Hematopoietic multipotent progenitor cell treated with erythropoietin and hydrocortisone succinate and interleukin-3 and kit ligand, for 8 days (in vitro differentiated cells): Measurements from ENCODE around the gene AMPD1.

ENCODE experiments used
- DNase-seq: peaks from one replicate; pipeline ENCODE4 v3.0.0-alpha.2; 2015

AMPD1 gene

GRCh38 chr1:114696810-114697209 lies 1.5 kb upstream of the AMPD1 start:
- DNase-seq = no peak

GRCh38 chr1:114694540-114695310 lies 621 bp downstream of the AMPD1 start:
- no peak for DNase-seq

- no peak for DNase-seq
Measured at GRCh38 chr1:114692947-114693346, 2.4 kb downstream of the AMPD1 start.

GRCh38 chr1:114691061-114691460 lies 4.3 kb downstream of the AMPD1 start:
- DNase-seq = no peak

GRCh38 chr1:114690148-114690547 lies 5.2 kb downstream of the AMPD1 start:
- no peak for DNase-seq

GRCh38 chr1:114688526-114688925 lies 6.8 kb downstream of the AMPD1 start:
- DNase-seq = no peak

GRCh38 chr1:114685851-114686250 lies 9.5 kb downstream of the AMPD1 start:
- no peak for DNase-seq

GRCh38 chr1:114677691-114678090 lies 17.7 kb downstream of the AMPD1 start:
- no peak for DNase-seq

- DNase-seq = no peak
Measured at GRCh38 chr1:114676115-114676514, 19.2 kb downstream of the AMPD1 start.

GRCh38 chr1:114671939-114672275 lies 23.4 kb downstream of the AMPD1 start:
- no peak for DNase-seq

- DNase-seq = peak; percentile 28
Measured at GRCh38 chr1:114671011-114671938, 24.1 kb downstream of the AMPD1 start.

- DNase-seq = peak; percentile 81
Measured at GRCh38 chr1:114670083-114671010, 25.0 kb downstream of the AMPD1 start.

- no peak for DNase-seq
Measured at GRCh38 chr1:114669562-114670082, 25.7 kb downstream of the AMPD1 start, which contains the start of gene DENND2C. Gene DENND2C, minus strand, starts transcription at chr1:114670049. Its CDS starts 44,065 bp downstream, at chr1:114625984.

- no peak for DNase-seq
Measured at GRCh38 chr1:114668784-114669561, 26.4 kb downstream of the AMPD1 start.

GRCh38 chr1:114668373-114668772 lies 27.0 kb downstream of the AMPD1 start:
- DNase-seq = no peak

- no peak for DNase-seq
Measured at GRCh38 chr1:114666954-114667353, 28.4 kb downstream of the AMPD1 start.

- no peak for DNase-seq
Measured at GRCh38 chr1:114660238-114660637, 35.1 kb downstream of the AMPD1 start.

- no peak for DNase-seq
Measured at GRCh38 chr1:114651893-114652292, 43.5 kb downstream of the AMPD1 start.

- no peak for DNase-seq
Measured at GRCh38 chr1:114648503-114648902, 46.8 kb downstream of the AMPD1 start.

- DNase-seq = no peak
Measured at GRCh38 chr1:114641377-114641776, 54.0 kb downstream of the AMPD1 start.

GRCh38 chr1:114638910-114639309 lies 56.4 kb downstream of the AMPD1 start:
- no peak for DNase-seq

- no peak for DNase-seq
Measured at GRCh38 chr1:114632427-114632826, 62.9 kb downstream of the AMPD1 start.
